Stimulated activated CD4-positive, alpha-beta T cell treated with anti-CD3 and anti-CD28 coated beads, Interleukin-12 subunit alpha, Interleukin-12 subunit beta, amount 100 ng/mL, for 48 hours (primary cell): ENCODE results near the gene LGALS3BP.
"Not testable (repeated sequence)": the region's sequence is repeated elsewhere in the genome, so short reads cannot be mapped to it uniquely, and the experiment has no call there.

Experiments
- DNase-seq, 3 donors: peaks; one replicate each; pipeline ENCODE4 v3.0.0-alpha.2; 2020; ENCODE audit warnings: low read depth in 2 of 3, low spot score in 1 of 3

LGALS3BP gene

GRCh38 chr17:78979780-78980623 lies at the start of gene LGALS3BP:
LGALS3BP (minus strand) TSS chr17:78979923; CDS start chr17:78977191, 2,732 bp downstream.
- DNase-seq = peak in 1 of 3 donors; percentile 13

- DNase-seq = no peak
Measured at GRCh38 chr17:79028496-79029326, 49.0 kb upstream of the LGALS3BP start.

- DNase-seq = no peak
Measured at GRCh38 chr17:79027925-79028491, 48.3 kb upstream of the LGALS3BP start.

- DNase-seq = no peak
Measured at GRCh38 chr17:79027274-79027924, 47.7 kb upstream of the LGALS3BP start.

- DNase-seq = no peak
Measured at GRCh38 chr17:79026376-79027273, 46.9 kb upstream of the LGALS3BP start.

GRCh38 chr17:79024901-79025737 lies 45.4 kb upstream of the LGALS3BP start:
- no peak for DNase-seq

GRCh38 chr17:79023886-79024771 lies 44.4 kb upstream of the LGALS3BP start, which contains the start of gene C1QTNF1:
C1QTNF1 (plus strand) TSS chr17:79024169; CDS start chr17:79043969, 19,800 bp downstream.
- DNase-seq = peak in 2 of 3 donors; percentile 18 to 22

- no peak for DNase-seq
Measured at GRCh38 chr17:79023180-79023705, 43.5 kb upstream of the LGALS3BP start.

- DNase-seq = no peak
Measured at GRCh38 chr17:79022507-79022991, 42.8 kb upstream of the LGALS3BP start.

GRCh38 chr17:79021929-79022328 lies 42.2 kb upstream of the LGALS3BP start:
- not testable (repeated sequence) for DNase-seq

GRCh38 chr17:79020631-79021301 lies 41.0 kb upstream of the LGALS3BP start:
- no peak for DNase-seq

- peak in 2 of 3 donors; percentile 24 to 43 for DNase-seq
Measured at GRCh38 chr17:79019632-79020584, 40.2 kb upstream of the LGALS3BP start.

- DNase-seq = no peak
Measured at GRCh38 chr17:79019261-79019631, 39.5 kb upstream of the LGALS3BP start.

- DNase-seq = no peak
Measured at GRCh38 chr17:79018370-79018695, 38.6 kb upstream of the LGALS3BP start.

GRCh38 chr17:79017546-79018369 lies 38.0 kb upstream of the LGALS3BP start:
- DNase-seq = no peak
